Activated T-cell treated with anti-CD3 and anti-CD28 coated beads, Interleukin-2, amount 50 U/mL, for 72 hours (primary cell): ENCODE data around the gene PTGIS. TPM values are rescaled to one million over a fixed set of nuclear protein-coding genes. Genes with fewer than 3 reads are reported as not detected.
A peak's percentile ranks its signal among the peaks of the same experiment; 100 is the strongest.

ENCODE experiments used
- ATAC-seq, 2 donors: fragments of 150-1000 bp; cut with Tn5 transposase; replicated peaks in 1 of 2; 2 replicates each; pipeline ENCODE4 v1.10.0; 2021; ENCODE audit warnings: moderate library complexity in 2 of 2, mild to moderate bottlenecking in 1 of 2
- DNase-seq, 2 donors: peaks; one replicate each; pipeline ENCODE4 v3.0.0; 2021 to 2022; ENCODE audit warnings: mixed read lengths in 1 of 2
- H3K27ac Mint-ChIP-seq: one replicate; pipeline ENCODE4 v1.8.0; 2022; ENCODE audit warnings: mild to moderate bottlenecking, moderate library complexity, mixed read lengths
- H3K27me3 Mint-ChIP-seq: one replicate; pipeline ENCODE4 v1.8.0; 2022; ENCODE audit warnings: low read depth, mixed read lengths
- H3K36me3 Mint-ChIP-seq, 2 donors: one replicate each; pipeline ENCODE4 v1.8.0; 2022; ENCODE audit warnings: mixed read lengths in 2 of 2, mild to moderate bottlenecking in 1 of 2; ENCODE audit not compliant: insufficient read depth in 2 of 2
- H3K4me1 Mint-ChIP-seq: one replicate; pipeline ENCODE4 v1.8.0; 2022; ENCODE audit warnings: low read depth, mixed read lengths
- H3K4me3 Mint-ChIP-seq, 2 donors: one replicate each; pipeline ENCODE4 v1.8.0; 2022; ENCODE audit warnings: mild to moderate bottlenecking in 2 of 2, mixed read lengths in 2 of 2, moderate library complexity in 2 of 2
- H3K9me3 Mint-ChIP-seq, 2 donors: one replicate each; pipeline ENCODE4 v1.8.0; 2022; ENCODE audit warnings: mixed read lengths in 2 of 2
- total RNA-seq, 2 donors: library from RNA; stranded (reverse); gene quantifications; one replicate each; pipeline ENCODE4 v1.2.3, GENCODE V29; 2022

PTGIS gene
- total RNA-seq, 2 donors from 2014 or later, result 1.8 to 6.3 TPM

DNA sequence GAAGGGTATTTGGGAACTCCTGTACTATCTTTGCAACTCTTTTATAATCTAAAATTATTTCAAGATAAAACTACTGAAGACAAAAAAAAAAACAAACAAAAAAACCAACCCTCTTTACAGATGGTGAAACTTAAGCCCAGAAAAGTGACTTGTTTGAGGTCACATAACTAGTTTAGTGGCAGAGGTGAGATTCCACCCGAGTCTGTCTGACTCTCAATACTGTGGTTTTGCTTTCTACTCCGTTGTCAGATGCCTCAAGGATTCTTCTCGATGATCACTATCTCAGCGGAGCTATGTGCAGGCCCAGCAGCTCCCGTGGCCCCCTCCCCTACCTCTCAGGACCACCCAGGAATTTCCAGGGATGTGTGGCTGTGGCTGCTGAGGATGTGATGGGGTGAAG is 49.4 kb downstream of the PTGIS start:
- no peak overlapping the region for H3K27ac Mint-ChIP-seq
- H3K27me3 Mint-ChIP-seq, result peaks cover 28% of the 10 kb centered on the region
- ATAC-seq (no peak), DNase-seq (no peak)
- peaks cover 0 to 1% of the 10 kb centered on the region in 2 donors for H3K9me3 Mint-ChIP-seq
- H3K36me3 Mint-ChIP-seq, result peaks cover 0 to 4% of the 10 kb centered on the region in 2 donors
- H3K4me3 Mint-ChIP-seq, result no peak overlapping the region
- no peaks in the 10 kb centered on the region for H3K4me1 Mint-ChIP-seq

DNA sequence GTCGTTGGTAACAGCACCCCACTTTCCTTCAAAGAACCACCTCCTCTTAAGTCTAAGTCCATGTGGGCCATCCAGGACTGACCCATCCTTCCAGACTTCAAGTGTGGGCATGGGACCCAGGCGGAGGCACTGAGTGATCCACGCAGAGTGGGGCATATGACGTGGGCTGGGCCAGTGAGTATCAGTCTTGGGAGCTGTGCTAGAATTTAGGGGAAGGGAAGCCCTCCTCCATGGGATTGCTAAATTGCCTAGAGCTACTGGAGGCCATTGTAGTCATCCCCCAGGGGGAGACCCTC is 50.2 kb downstream of the PTGIS start:
- peaks cover 0 to 1% of the 10 kb centered on the region in 2 donors for H3K9me3 Mint-ChIP-seq
- peaks cover 25% of the 10 kb centered on the region for H3K27me3 Mint-ChIP-seq
- no peak overlapping the region for H3K4me3 Mint-ChIP-seq
- DNase-seq (no peak), ATAC-seq (no peak)
- H3K4me1 Mint-ChIP-seq, result no peaks in the 10 kb centered on the region
- H3K36me3 Mint-ChIP-seq, result peaks cover 0 to under 1% of the 10 kb centered on the region in 2 donors
- H3K27ac Mint-ChIP-seq, result no peak overlapping the region

DNA sequence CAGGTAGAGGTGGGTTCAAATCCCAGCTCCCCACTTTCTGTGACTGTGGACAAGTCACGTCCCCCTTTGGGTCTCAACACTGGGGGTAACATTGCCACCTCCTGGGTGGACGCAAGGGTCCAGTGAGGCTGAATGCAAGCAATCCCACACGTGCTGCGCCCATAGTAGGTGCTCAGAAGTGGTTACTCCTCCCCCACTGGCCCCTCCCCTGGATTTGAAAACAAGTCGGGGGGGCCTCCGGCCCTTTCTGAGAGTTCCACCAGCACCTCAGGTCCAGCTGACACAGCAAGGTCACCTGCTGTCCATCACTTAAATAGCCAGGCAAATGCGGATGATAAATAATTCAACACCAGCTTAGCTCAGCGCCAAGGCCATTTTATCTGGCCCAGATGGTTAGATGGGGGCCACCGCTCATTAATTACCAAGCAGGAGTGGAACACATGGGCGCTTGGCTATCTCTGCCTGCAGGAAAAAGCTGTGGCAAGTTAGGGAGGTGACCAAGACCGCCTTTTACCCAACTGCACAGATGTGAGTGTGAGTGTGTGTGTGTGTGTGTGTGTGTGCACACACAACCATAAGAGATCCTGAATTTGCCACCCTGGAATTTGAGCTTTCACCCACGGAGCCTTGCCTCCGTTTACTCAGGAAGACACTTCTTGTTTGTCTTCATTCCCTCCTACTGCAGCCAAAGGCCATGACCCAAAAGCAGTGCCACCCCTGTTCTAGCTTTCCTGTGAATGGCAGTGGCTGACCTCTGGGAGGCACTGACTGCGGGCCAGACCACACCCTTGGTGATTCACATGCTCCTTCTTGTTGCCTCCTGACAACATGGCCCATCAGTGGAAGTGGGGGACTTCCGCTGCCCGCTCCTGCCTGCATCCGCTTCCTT is 50.8 kb downstream of the PTGIS start:
- Mint-ChIP-seq H3K4me3 (no peak overlapping the region), H3K36me3 (no peaks in the 10 kb centered on the region), H3K9me3 (peaks cover 0 to 1% of the 10 kb centered on the region in 2 donors), H3K4me1 (no peaks in the 10 kb centered on the region), H3K27me3 (peaks cover 20% of the 10 kb centered on the region), H3K27ac (no peak overlapping the region)
- ATAC-seq (no peak), DNase-seq (no peak)

DNA sequence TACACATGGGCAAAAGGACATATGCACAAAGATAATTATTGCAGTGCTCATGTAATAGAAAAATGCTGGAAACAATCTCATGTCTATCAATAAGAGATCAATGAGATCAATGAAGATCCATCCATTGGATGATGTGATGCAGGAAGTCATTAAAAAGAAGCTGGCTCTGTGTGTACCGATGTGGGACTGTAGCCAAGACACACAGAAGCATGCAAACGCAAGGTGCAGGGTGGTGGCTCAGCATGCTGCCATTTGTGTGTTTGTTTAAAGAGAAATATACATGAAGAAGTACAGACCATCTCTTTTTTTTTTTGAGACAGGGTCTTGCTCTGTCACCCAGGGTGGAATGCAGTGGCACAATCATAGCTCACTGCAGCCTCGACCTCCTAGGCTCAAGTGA is 52.4 kb downstream of the PTGIS start:
- H3K27ac Mint-ChIP-seq, result no peak overlapping the region

DNA sequence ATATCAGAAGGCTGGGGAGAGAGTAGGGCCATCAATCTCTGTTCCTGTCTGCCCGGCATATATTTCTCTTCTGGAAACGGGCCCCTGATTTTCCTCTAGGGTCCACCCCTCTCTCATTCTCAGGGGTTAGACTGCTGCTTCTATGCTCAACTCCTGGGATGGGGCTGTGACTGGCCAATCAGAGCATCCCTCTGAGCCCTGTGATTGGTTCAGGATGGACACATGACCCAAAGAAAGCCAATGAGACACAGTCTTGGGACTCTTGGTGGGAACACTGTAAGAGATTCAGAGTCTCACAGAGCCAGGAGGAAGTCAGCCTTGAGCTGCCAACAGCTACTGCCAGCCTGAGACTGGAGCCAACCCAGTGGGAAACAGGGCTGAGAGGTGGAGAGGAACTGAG is 54.4 kb downstream of the PTGIS start:
- DNase-seq, result no peak
- no peaks in the 10 kb centered on the region for H3K9me3 Mint-ChIP-seq
- no peaks in the 10 kb centered on the region for H3K36me3 Mint-ChIP-seq
- H3K4me1 Mint-ChIP-seq, result peaks cover 4% of the 10 kb centered on the region
- H3K27me3 Mint-ChIP-seq, result peaks cover 26% of the 10 kb centered on the region
- H3K4me3 Mint-ChIP-seq, result no peak overlapping the region
- no peak for ATAC-seq
- H3K27ac Mint-ChIP-seq, result no peak overlapping the region

More for the DNA sequence above, 52.4 kb downstream of the PTGIS start:
- DNase-seq (no peak), ATAC-seq (no peak)
- Mint-ChIP-seq H3K4me3 (no peak overlapping the region), H3K4me1 (no peaks in the 10 kb centered on the region), H3K27me3 (peaks cover 20% of the 10 kb centered on the region), H3K36me3 (no peaks in the 10 kb centered on the region), H3K9me3 (no peaks in the 10 kb centered on the region)

DNA sequence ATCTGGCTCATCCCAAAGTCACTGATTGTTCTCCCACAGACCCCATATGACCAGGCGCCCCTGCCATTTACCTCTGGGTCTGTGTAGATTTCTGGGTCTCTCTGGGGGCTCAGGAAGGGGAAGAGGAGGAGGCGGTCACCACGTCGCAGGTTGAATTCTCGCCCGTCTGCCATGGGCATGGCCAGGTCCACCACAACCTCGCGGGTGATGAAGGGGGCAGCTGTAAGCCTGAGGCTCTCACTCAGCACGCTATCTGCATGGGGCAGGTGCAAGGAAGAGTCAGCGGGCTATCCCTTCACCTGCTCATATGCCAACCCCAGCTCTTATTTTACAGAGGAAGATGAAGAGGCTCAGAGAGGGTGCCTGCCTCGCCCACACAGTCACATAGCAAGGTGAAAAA is 54.9 kb downstream of the PTGIS start:
- Mint-ChIP-seq H3K27me3 (peaks cover 29% of the 10 kb centered on the region), H3K27ac (no peak overlapping the region), H3K36me3 (no peaks in the 10 kb centered on the region), H3K9me3 (no peaks in the 10 kb centered on the region), H3K4me1 (peaks cover 6% of the 10 kb centered on the region), H3K4me3 (no peak overlapping the region)
- no peak for ATAC-seq
- DNase-seq, result no peak

DNA sequence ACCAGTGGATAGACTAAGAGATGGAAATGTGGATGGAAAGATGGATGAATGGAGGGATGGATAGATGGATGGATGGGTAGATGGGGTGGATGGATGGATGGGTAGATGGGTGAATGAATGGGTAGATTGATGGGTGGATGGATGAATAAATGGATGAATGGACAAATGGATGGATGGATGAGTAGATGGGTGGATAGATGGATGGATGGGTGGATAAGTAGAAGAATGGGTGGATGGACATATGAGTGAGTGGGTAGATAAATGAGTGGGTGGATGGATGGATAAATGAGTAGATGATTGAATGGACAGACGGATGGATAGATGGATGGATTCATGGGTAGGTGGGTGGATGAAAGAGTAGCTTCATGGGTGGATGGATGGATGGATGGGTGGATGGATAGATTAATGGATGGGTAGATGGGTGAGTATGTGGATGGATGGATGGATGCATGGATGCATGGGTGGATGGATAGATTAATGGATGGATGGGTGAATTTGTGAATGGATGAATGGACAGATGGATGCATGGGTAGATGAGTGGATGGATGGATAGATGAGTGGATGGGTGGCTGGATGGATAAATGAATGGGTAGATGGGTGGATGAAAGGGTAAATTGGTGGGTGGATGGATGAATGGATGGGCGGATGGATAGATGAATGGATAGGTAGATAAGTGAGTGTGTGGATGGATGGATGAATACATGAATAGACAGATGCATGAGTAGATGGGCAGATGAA is 56.0 kb downstream of the PTGIS start:
- H3K4me1 Mint-ChIP-seq, result peaks cover 6% of the 10 kb centered on the region
- H3K36me3 Mint-ChIP-seq, result no peaks in the 10 kb centered on the region

DNA sequence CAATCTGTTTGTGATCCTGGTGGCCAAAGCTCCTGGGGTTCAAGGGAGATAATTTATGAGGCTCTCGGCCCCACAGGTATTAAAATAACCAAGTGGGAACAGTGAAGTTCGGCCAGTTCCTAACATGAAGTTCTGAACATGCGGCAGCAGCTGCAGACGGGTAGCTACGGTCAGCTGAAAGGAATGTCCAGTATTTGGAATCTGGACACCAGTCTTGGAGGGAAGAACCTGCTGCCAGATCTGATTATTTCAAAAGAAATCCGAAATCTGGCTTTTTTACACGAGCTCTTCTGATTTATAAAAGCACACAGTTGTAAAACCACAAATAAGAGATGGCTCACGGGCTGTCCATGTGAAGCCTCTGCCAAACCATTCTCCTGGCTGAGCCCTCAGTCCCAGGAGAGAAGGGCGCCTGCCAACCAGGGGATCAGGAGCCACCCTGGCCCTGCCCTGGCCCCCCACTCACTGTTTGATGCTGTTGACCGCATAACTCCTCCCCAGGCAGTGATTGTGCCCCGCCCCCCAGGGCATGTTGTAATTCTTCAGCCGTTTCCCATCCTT is 57.3 kb downstream of the PTGIS start:
- H3K27ac Mint-ChIP-seq, result no peak overlapping the region
- H3K27me3 Mint-ChIP-seq, result peaks cover 35% of the 10 kb centered on the region
- no peak for ATAC-seq
- no peak for DNase-seq
- no peak overlapping the region for H3K4me3 Mint-ChIP-seq
- H3K4me1 Mint-ChIP-seq, result peaks cover 6% of the 10 kb centered on the region
- H3K36me3 Mint-ChIP-seq, result no peaks in the 10 kb centered on the region
- no peaks in the 10 kb centered on the region for H3K9me3 Mint-ChIP-seq

More for the DNA sequence above, 56.0 kb downstream of the PTGIS start:
- ATAC-seq (no peak), DNase-seq (no peak)
- Mint-ChIP-seq H3K27me3 (peaks cover 32% of the 10 kb centered on the region), H3K4me3 (no peak overlapping the region), H3K27ac (no peak overlapping the region), H3K9me3 (no peaks in the 10 kb centered on the region)

DNA sequence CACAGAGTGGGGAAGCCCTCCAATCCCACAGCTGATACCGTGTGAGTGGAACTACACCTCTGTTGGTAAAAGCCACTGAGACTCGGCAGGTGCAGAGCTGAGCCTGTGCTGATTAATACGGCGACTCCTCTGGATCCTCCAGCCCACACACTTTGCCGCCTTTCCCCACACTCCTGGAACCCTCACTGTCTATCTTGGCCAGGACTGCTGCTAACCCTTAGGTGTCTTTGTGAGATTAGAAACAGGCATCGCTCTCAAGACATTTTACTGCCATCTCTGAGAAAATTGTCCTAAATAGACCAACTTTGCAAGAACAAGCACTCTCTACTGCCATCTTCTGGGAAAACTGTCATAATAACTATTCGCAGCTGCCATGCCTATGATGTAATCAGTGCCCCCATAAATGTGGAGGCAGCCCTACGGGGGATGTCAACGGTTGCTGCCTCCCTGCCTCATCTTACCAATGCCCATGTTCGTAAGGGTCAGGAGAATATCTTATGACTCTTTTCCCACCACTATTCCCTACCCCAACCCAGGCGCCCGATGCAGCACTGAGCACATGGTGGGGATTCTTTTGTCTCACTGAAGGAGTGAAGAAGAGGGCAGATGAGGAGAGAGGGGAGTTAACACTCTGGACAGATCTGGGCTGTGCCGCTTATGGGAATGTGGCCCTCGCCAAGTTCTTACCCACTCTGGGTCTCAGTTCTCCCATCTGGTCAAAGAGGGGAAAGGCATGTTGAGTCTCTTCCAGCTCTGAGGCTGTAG is 59.3 kb downstream of the PTGIS start:
- H3K27ac Mint-ChIP-seq, result no peak overlapping the region
- peaks cover 6% of the 10 kb centered on the region for H3K4me1 Mint-ChIP-seq
- peak in 1 of 2 donors; percentile 5 for DNase-seq
- peaks cover 37% of the 10 kb centered on the region for H3K27me3 Mint-ChIP-seq
- ATAC-seq, result peak in 1 of 2 donors; percentile 36
- no peaks in the 10 kb centered on the region for H3K36me3 Mint-ChIP-seq
- H3K9me3 Mint-ChIP-seq, result no peaks in the 10 kb centered on the region
- no peak overlapping the region for H3K4me3 Mint-ChIP-seq

DNA sequence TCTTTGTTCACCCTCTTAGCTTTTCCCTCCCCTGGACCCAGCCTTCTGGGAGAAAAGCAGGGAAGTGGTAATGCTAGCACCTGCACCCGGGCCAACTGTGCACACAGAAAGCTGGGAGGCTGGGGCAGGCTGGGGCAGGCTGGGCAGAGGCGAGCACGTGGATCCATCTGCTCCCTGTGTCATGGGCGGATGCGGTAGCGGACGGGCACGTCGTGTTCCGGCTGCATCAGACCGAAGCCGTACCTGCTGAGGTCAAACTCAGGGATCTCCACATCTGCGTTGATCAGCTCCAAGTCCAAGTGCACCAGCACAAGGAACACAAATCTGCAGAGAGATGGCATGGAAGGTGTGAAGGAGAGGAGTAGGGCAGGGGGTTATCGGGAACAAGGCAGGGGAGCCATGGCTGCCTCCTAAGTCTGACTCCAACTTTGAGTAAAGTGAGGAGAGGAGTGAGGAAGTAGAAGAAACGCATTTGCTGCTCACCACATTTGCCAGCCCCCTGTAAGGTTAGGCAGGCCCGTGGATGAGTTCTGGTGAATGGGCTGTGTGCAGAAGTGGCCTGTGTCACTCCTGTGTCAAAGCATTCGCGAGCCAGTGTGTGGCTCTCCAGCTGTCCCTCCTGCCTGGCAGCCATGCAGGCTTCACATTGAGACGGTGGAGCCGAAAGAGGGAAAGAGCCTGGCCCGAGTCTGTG is 60.0 kb downstream of the PTGIS start:
- Mint-ChIP-seq H3K4me3 (no peak overlapping the region), H3K27ac (no peak overlapping the region), H3K9me3 (no peaks in the 10 kb centered on the region), H3K27me3 (peaks cover 41% of the 10 kb centered on the region), H3K36me3 (no peaks in the 10 kb centered on the region), H3K4me1 (peaks cover 6% of the 10 kb centered on the region)
- DNase-seq, result no peak
- ATAC-seq, result peak in 1 of 2 donors; percentile 7

DNA sequence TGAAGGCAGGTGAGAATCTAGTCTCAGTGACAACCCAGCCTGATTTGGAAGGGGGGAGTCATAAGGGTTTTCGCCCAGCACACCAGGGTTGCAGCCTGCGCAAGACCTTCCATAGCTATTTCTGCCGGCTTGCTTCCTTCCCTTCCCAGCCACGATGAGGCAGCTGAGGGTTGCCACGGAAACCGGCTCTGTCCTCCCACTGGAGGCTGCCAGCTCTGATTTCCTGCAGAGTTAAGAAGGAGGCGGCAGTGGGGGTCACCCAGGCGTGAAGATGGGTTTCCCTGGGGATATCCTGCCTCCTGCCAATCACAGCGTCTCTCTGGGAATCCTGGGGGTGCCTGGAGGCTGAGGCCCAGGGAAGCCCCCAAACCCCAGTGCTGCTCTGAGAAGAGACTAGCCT is 62.4 kb downstream of the PTGIS start:
- DNase-seq (no peak), ATAC-seq (no peak)
- H3K27ac Mint-ChIP-seq, result no peak overlapping the region
- peaks cover 6% of the 10 kb centered on the region for H3K4me1 Mint-ChIP-seq
- H3K9me3 Mint-ChIP-seq, result no peaks in the 10 kb centered on the region
- peaks cover 33% of the 10 kb centered on the region for H3K27me3 Mint-ChIP-seq
- no peaks in the 10 kb centered on the region for H3K36me3 Mint-ChIP-seq
- no peak overlapping the region for H3K4me3 Mint-ChIP-seq

DNA sequence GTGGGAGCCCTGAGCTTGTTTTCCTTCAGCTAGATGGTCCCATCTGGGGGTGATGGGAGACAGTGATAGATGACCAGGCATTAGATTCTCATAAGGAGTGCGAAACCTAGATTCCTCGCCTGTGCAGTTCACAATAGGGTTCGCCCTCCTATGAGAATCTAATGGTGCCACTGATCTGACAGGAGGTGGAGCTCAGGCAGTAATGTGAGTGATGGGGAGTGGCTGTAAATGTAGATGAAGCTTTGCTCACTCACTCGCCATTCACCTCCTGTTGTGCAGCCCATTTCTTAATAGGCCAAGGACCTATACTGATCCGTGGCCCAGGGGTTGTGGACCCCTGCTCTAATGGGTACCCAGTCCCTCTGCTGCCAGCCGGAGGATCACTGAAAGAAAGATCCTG is 64.8 kb downstream of the PTGIS start:
- no peaks in the 10 kb centered on the region for H3K36me3 Mint-ChIP-seq
- ATAC-seq (no peak), DNase-seq (no peak)
- H3K4me3 Mint-ChIP-seq, result no peak overlapping the region
- H3K27ac Mint-ChIP-seq, result no peak overlapping the region
- H3K27me3 Mint-ChIP-seq, result peaks cover 29% of the 10 kb centered on the region
- no peaks in the 10 kb centered on the region for H3K4me1 Mint-ChIP-seq
- H3K9me3 Mint-ChIP-seq, result peaks cover 0 to under 1% of the 10 kb centered on the region in 2 donors
